Measurements from ENCODE around the gene SRCIN1.
A peak's percentile ranks its signal among the peaks of the same experiment; 100 is the strongest.
"Not testable (repeated sequence)": the region's sequence is repeated elsewhere in the genome, so short reads cannot be mapped to it uniquely, and the experiment has no call there.

Gene SRCIN1

DNA sequence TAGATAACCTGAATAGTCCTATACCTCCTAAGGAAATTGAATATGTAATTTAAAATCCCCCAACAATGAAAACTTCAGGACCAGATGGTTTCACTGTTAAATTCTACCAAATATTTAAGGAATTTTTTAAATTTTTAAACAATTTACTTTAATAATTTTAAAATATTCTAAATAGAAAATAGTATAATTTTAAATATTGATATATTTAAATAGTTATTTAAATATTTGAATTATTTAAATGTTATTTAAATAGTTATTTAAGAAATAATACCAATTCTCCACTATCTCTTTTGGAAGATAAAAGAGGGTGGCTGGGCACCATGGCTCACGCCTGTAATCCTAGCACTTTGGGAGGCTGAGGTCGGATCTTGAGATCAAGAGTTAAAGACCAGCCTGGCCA is 104.0 kb downstream of the SRCIN1 start:
- DNase-seq, result not testable (repeated sequence)

GRCh38 chr17:38499230-38499629 is 106.5 kb downstream of the SRCIN1 start:
- DNase-seq, result not testable (repeated sequence)

DNA sequence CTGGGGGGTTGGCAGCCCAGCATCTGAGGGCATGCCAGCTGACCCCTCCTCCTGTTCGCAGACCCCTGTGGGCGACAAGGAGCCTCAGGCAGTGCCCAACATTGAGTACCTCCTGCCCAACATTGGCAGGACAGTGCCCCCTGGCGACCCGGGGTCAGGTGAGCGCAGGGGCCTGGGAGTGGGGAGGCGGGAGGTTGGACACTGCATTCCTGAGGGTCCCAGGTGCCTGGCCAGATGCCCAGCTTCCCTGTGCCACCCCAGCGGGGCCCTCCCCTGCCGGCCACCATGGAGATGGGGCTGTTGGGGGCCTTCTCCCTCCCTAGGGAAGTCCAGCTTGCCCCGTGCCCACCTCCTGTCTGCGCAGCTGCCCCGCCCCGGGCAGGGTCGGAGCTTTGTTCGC is 107.4 kb downstream of the SRCIN1 start:
- no peak for DNase-seq

- not testable (repeated sequence) for DNase-seq
These were observed 108.1 kb downstream of the SRCIN1 start for GRCh38 chr17:38497656-38498055.

- not testable (repeated sequence) for DNase-seq
These were observed 111.6 kb downstream of the SRCIN1 start for GRCh38 chr17:38494152-38494551.

DNA sequence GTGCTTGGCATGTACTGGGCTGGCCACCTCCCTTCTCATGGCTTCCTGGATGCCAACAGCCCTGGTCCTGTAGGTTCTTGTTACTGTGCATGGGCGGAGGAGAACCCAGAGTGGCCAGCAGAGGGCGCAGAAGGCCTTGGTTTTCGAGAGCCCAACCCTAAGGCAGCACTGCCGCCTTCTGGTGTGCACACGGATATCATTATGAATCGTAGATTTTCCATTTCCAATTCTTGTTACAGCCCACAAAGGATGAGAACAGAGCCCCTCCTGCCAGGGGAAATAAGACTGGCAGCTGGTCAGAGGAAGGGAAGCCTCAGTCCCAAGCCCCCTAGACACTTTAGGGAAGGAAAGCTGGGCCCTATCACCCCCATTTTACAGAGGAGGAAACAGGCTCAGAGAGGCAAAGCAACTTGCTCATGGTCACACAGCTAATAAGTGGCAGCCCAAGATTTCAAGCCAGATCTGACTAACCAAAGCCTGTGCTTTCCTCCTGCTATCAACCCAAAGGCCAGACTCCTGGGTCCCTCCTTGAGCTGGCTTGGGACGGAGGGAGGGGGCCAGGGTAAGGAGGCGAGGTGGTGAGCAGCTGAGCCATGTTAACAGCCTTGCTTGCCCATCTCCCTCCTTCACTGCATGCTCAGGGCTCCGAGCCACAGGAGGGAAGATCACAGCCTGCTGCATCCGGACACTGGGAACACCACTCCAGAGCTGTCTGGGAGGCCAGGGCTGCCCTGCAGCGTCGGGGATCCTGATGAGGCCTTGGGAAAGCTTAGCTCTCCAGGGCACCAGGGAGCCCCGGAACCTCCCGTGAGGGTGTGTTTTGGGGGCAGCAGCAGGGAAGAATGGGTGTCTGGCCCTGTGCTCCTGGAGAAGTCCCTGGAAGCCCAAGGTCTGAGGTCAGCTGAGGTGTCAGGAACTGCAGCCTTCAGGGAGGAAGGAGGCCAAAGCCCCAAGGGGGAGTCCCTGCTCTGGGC is 113.4 kb downstream of the SRCIN1 start:
- DNase-seq, result peak; percentile 40

DNA sequence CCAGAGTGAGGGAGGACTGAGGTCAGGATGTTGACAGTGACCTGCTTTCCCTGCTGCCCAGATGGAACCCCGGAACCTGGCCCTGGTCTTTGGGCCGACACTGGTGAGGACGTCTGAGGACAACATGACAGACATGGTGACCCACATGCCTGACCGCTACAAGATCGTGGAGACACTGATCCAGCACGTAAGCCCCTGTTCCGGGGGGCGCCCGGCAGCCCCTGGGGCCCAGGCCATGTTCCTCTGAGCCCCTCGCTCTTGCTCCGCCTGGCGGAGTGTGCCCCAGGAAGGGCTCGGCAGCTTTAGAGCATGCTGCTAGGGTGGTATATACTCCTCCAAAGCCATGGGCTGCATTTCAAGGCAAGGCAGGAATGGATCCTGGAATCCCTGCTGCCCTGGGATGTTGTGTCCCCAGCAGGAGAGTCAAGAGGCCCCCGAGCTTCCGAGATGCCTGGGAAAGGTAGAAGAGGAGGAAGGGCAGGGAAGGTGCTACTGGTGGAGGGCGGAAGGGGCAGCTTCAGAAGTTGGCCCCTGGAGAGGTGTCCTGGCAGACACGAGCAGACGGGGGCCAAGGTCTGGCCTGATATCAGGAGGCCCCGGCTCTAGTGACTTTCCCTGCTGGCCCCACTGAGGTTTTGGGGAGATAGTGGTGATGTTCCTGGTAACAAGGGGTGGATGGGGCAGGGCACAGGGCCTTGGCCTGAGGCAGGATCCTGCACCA is 114.2 kb downstream of the SRCIN1 start:
- not testable (repeated sequence) for DNase-seq

- DNase-seq, result not testable (repeated sequence)
These were observed 116.0 kb downstream of the SRCIN1 start for GRCh38 chr17:38489774-38490173.

DNA sequence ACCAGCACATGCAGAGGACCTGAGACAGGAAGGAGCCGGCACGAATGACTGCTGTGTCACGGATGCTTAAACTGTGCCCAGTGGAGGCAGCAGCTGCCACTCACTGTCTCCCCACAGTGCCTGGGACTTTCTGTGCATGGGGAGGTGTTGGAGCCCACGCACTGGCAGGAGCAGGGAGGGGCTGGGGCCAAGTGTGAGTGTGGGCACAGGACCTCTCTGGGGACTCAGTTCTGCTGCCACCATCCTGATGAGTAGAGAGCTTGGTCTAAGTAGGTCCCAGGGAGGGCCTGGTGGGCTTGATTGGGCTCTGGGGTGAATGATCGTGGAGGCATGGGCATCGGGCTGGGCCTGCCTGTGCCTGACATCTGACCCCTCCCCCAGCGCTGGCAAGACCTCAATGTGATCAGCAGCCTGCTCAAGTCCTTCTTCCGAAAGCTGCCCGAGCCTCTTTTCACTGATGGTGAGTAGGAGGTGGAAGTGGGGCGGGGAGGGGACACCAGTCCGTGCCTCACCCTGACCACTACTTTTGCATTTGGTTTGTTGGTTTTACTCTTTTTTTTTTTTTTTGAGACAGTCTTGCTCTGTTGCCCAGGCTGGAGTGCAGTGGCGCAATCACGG is 120.0 kb downstream of the SRCIN1 start:
- not testable (repeated sequence) for DNase-seq

DNA sequence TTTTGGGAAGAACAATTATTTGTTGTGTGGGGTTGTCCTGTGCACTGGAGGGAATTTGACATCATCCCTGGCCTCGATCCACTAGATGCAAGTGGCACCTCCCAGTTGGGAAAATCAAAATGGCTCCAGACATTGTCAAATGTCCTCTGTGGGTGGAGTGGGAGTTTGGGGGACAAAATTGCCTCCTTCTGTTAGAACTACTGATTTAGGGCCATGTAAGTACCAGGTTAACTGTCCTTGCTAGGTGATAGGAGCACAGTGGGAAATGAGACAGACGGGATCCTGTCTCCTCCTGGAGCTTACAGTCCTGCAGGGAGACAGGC is 120.6 kb downstream of the SRCIN1 start:
- no peak for DNase-seq

DNA sequence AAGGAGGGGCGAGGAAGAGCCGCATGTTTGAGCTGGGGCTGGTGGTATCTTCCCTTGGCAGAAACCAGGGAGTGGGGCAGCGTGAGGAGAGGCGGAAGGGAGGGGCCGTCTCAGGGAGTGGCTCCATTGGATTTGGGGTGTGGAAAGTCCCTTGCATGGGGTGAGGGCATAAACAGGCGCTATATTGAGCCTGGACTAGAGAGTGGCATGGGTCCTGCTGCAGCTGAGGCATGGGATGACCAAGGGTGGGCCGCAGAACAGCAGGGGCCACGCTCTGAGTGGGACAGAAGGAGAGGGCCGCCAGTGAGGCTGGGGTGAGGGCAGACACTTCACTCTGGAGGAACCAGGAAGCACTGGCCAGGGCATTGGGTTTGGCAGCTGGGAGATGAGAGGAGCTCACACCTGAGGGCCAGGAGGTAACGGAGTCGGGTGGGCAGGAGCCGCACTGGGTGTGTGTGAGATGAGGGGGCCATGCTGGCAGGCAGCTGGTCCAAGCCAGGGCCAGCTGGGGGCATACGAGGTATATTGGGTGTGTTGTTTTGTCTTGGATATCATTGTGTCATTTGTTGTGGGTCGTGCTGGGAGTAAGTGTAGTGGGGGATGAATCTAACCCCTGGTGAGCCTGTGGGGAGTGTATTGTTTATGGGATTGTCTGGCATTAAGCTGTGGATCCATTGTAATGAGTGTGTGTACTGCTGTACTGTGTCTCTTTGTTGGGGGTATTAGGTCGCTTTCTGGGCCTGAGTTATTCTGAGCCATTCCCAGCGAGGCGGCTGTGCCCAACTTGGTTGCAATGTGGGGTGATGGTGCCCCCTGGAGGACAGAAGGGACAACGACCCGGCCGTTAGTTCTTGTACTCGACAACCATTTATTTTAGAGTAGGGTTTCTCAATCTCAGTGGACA is 121.3 kb downstream of the SRCIN1 start:
- DNase-seq, result not testable (repeated sequence)

DNA sequence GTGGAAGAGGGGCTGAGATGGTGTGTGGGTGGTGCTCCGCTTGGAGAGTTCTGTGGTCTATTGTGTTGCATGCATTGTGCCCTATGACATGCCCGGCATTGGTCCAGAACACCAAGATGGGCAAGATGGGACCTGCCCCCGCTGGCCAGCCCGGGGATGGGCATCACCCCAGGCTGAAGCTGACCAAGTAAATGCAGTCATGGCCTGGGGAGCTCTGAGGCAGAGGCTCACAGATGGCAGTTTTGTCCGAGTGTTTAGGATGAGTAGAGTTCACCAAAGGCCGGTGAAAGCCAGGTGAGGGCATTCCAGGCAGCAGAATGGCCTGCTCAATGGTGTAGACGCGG is 123.1 kb downstream of the SRCIN1 start:
- not testable (repeated sequence) for DNase-seq

DNA sequence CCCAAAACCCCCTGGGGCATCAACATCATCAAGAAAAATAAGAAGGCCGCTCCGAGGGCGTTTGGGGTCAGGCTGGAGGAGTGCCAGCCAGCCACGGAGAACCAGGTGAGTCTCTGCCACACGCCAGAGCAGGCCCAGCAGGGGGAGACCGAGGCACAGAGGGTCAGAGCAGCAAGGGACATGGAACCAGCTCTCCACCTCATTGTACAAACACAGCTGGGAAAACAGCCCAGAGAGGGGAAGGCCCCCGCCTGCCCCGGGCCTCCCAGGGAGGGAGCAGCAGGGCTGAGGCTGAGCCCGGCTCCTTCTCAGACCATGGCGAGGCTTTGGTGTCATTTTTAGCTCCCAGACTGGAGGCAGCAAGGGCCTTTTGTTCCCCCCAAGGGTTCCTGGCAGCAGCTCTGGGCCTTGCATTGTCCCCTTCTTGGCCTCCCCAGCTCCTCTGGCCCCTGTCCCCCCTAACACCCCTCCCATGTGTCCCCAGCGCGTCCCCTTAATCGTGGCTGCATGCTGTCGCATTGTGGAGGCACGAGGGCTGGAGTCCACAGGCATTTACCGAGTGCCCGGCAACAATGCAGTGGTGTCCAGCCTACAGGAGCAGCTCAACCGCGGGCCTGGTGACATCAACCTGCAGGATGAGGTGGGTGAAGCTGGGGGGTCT is 123.6 kb downstream of the SRCIN1 start:
- DNase-seq, result peak; percentile 27
